HG02571 (cell line): ENCODE results near the gene HSD3B2.

Experiments
- ATAC-seq: cut with Tn5 transposase; IDR thresholded peaks from one replicate; pipeline ENCODE4 v1.9.1; 2021; ENCODE audit warnings: mild to moderate bottlenecking, moderate library complexity; ENCODE audit not compliant: unreplicated experiment

The HSD3B2 gene

DNA sequence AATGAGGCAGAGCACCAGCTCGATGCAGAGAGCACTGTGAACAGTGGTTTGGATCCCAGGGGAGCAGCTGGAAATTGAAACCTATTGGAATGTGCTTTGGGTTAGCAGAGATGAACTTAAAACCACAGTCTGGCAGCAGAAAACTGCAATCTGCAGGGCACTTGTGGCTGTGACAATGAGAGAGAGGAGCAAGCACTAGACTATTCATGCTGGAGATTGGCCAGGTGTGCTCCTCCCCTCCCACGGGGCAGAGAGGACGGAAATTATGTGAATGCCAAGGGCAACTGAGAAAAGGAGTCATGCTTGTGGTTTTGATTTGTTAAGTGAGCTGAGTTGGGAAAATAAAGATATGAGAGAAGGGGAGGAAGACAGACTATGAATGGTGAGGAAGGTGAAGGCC, 38.1 kb downstream of the HSD3B2 start:
- no peak for ATAC-seq

DNA sequence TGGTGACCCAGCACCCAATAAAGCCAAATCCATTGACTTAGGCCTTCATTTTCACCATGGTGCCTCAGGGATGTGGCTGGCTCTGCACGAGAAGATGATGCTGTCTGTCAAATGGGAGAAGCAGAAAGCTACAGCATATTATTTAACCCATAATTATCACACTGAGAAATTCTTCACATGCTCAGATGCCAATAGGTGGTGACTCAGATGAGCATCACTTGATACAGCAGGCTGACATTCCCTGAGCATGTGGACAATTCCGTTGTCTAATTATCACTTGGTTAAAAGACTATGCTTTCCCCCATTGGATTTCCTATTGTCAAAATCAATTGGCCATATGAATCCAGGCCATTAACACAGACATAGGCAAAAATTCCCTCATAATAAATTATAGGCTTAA, 48.0 kb downstream of the HSD3B2 start:
- no peak for ATAC-seq

GRCh38 chr1:119463569-119463968, 48.6 kb downstream of the HSD3B2 start:
- no peak for ATAC-seq

GRCh38 chr1:119466445-119466844, 51.5 kb downstream of the HSD3B2 start:
- no peak for ATAC-seq

DNA sequence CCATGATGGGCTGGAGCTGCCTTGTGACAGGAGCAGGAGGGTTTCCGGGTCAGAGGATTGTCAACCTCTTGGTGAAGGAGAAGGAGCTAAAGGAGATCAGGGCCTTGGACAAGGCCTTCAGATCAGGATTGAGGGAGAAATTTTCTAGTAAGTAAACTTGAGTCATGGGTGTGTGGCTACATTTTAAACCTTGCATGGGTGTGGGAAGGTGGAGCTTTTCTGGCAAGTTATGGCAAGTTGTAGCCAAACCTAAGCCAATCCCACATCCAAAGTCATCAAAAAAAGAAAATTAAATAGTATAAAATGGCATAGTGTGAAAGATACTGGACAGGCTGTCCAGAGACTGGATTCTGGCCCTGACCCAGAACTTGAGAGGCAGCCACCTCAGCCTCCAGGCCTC, 52.3 kb downstream of the HSD3B2 start:
- no peak for ATAC-seq

DNA sequence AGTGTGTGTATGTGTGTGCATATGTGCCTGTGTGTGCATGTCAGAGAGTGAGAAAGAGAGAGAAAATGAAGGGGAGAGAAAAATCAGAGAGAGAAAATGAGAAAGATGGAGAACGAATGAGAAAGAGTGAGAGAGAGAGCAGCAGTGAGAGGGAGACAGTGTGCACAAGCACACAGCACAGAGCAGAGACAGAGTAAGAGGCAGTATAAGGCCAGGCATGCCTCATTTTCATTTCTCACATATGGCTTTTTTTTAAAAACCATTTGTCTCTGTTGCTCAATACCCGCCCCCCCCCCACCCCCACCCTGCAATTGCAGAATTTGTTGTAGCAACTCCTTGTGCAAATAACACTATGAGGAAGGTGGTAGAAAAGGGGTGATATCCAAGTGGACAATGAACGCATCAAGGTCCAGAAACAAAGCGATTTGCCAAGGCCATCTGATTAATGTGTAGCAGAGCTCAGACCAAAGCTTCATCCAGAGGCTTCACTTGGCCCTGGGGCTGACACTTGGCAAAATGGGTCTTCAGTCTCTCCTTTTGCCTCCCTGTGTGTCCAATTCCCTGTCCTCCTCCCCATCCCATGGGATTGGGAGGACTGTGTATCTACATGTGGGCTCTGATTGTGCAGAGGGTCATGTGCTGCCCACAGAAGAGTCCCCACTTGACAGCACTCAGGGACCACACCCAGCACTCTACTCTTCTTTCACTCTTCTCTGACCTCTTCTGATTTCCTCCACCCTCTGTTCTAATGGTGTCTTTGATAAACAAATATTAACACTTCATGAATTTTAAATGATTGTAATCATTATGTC, 53.1 kb downstream of the HSD3B2 start:
- ATAC-seq, result no peak

DNA sequence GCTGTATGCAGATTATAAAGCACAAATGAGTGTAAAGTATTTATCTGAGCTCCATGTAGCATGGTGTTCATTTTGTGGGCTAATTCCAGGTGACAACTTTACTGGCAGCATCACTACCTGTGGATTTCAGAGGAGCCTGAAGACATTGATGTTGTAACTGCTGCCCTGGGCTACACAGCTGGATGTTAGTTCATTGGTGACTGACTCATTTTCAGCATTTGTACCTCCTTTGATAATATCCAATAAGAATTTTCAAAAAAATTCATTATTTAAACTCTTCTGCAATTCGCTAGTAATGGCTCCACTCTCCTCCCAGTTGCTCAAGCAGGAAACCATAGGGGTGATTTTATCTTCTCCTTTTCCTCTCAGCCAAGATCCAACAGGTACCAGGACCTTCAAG, 54.8 kb downstream of the HSD3B2 start:
- no peak for ATAC-seq

GRCh38 chr1:119470377-119470776, 55.4 kb downstream of the HSD3B2 start:
- no peak for ATAC-seq

- ATAC-seq, result no peak
Measured at GRCh38 chr1:119470958-119471357, 56.0 kb downstream of the HSD3B2 start.

GRCh38 chr1:119471566-119471965, 56.6 kb downstream of the HSD3B2 start:
- no peak for ATAC-seq

GRCh38 chr1:119472080-119472818, 57.3 kb downstream of the HSD3B2 start:
- ATAC-seq, result no peak
